Measurements from ENCODE around the gene TOMM20L. TPM values are rescaled to one million over a fixed set of nuclear protein-coding genes. Genes with fewer than 3 reads are reported as not detected.

TOMM20L gene
- total RNA-seq, 1 donor from 2014 or later: not detected

GRCh38 chr14:58368956-58369355, 26.8 kb upstream of the TOMM20L start:
- no peak for DNase-seq (ENCODE audit: low read depth)
- TF ChIP-seq EZH2 (IDR thresholded peaks at IDR 0.05; ENCODE audit: insufficient read depth, low read length) (no peak), CTCF (IDR thresholded peaks at IDR 0.05; ENCODE audit: insufficient read depth, low read depth, low read length) (no peak)
- H3K4me2 ChIP-seq (ENCODE audit: low read length): no peak overlapping the region
- Mint-ChIP-seq H3K36me3 (ENCODE audit: low read depth, unreplicated experiment) (peaks cover 8% of the 10 kb centered on the region), H3K9me3 (ENCODE audit: unreplicated experiment) (no peaks in the 10 kb centered on the region), H3K27ac (ENCODE audit: unreplicated experiment) (no peak overlapping the region), H3K4me1 (ENCODE audit: low read depth, unreplicated experiment) (no peaks in the 10 kb centered on the region), H3K27me3 (ENCODE audit: low read depth, unreplicated experiment) (no peaks in the 10 kb centered on the region), H3K4me3 (ENCODE audit: unreplicated experiment) (no peak overlapping the region)
- no peaks in the 10 kb centered on the region for H3K79me2 ChIP-seq (ENCODE audit: insufficient read depth, low read length)
- peaks cover 24% of the 10 kb centered on the region for H3K36me3 ChIP-seq (ENCODE audit: insufficient read depth, low read length)
- H3K9me3 ChIP-seq (ENCODE audit: insufficient read depth, low read depth, low read length): no peaks in the 10 kb centered on the region
- FAIRE-seq: no peak
- no peak overlapping the region for H3K4me3 ChIP-seq (ENCODE audit: insufficient read depth, low read depth, low read length)
- H3K4me1 ChIP-seq (ENCODE audit: insufficient read depth, low read length): no peaks in the 10 kb centered on the region
- H3K27ac ChIP-seq (ENCODE audit: low read depth, low read length): no peak overlapping the region
- no peaks in the 10 kb centered on the region for H3K27me3 ChIP-seq (ENCODE audit: insufficient read depth, low read length)
- no peak overlapping the region for H2AFZ ChIP-seq (ENCODE audit: low read depth, low read length)
- H4K20me1 ChIP-seq (ENCODE audit: insufficient read depth, low read length): no peaks in the 10 kb centered on the region
- H3K9ac ChIP-seq (ENCODE audit: low read length): no peak overlapping the region

GRCh38 chr14:58376791-58377190, 18.9 kb upstream of the TOMM20L start:
- H3K9ac ChIP-seq (ENCODE audit: low read length): no peak overlapping the region
- H3K4me2 ChIP-seq (ENCODE audit: low read length): no peak overlapping the region
- no peak overlapping the region for H3K27ac ChIP-seq (ENCODE audit: low read depth, low read length)
- no peaks in the 10 kb centered on the region for H3K27me3 Mint-ChIP-seq (ENCODE audit: low read depth, unreplicated experiment)
- peaks cover 5% of the 10 kb centered on the region for H3K36me3 ChIP-seq (ENCODE audit: insufficient read depth, low read length)
- H3K9me3 ChIP-seq (ENCODE audit: insufficient read depth, low read depth, low read length): no peaks in the 10 kb centered on the region
- H3K36me3 Mint-ChIP-seq (ENCODE audit: low read depth, unreplicated experiment): peaks cover 24% of the 10 kb centered on the region
- no peak overlapping the region for H3K4me3 ChIP-seq (ENCODE audit: insufficient read depth, low read depth, low read length)
- FAIRE-seq: no peak
- H3K27me3 ChIP-seq (ENCODE audit: insufficient read depth, low read length): no peaks in the 10 kb centered on the region
- no peaks in the 10 kb centered on the region for H4K20me1 ChIP-seq (ENCODE audit: insufficient read depth, low read length)
- no peaks in the 10 kb centered on the region for H3K4me1 Mint-ChIP-seq (ENCODE audit: low read depth, unreplicated experiment)
- TF ChIP-seq EZH2 (IDR thresholded peaks at IDR 0.05; ENCODE audit: insufficient read depth, low read length) (no peak), CTCF (IDR thresholded peaks at IDR 0.05; ENCODE audit: insufficient read depth, low read depth, low read length) (no peak)
- H3K27ac Mint-ChIP-seq (ENCODE audit: unreplicated experiment): no peak overlapping the region
- no peaks in the 10 kb centered on the region for H3K9me3 Mint-ChIP-seq (ENCODE audit: unreplicated experiment)
- H2AFZ ChIP-seq (ENCODE audit: low read depth, low read length): no peak overlapping the region
- no peaks in the 10 kb centered on the region for H3K4me1 ChIP-seq (ENCODE audit: insufficient read depth, low read length)
- no peak for DNase-seq (ENCODE audit: low read depth)
- no peaks in the 10 kb centered on the region for H3K79me2 ChIP-seq (ENCODE audit: insufficient read depth, low read length)
- no peak overlapping the region for H3K4me3 Mint-ChIP-seq (ENCODE audit: unreplicated experiment)

GRCh38 chr14:58390830-58391229, 4.9 kb upstream of the TOMM20L start:
- H3K4me3 ChIP-seq (ENCODE audit: insufficient read depth, low read depth, low read length): no peak overlapping the region
- H3K4me1 ChIP-seq (ENCODE audit: insufficient read depth, low read length): no peaks in the 10 kb centered on the region
- H3K36me3 ChIP-seq (ENCODE audit: insufficient read depth, low read length): peaks cover 2% of the 10 kb centered on the region
- no peaks in the 10 kb centered on the region for H3K79me2 ChIP-seq (ENCODE audit: insufficient read depth, low read length)
- H3K27me3 Mint-ChIP-seq (ENCODE audit: low read depth, unreplicated experiment): no peaks in the 10 kb centered on the region
- no peak for TF ChIP-seq EZH2 (IDR thresholded peaks at IDR 0.05; ENCODE audit: insufficient read depth, low read length)
- TF ChIP-seq CTCF (IDR thresholded peaks at IDR 0.05; ENCODE audit: insufficient read depth, low read depth, low read length): no peak
- H3K27ac ChIP-seq (ENCODE audit: low read depth, low read length): no peak overlapping the region
- H3K9me3 ChIP-seq (ENCODE audit: insufficient read depth, low read depth, low read length): no peaks in the 10 kb centered on the region
- peaks cover 6% of the 10 kb centered on the region for H3K36me3 Mint-ChIP-seq (ENCODE audit: low read depth, unreplicated experiment)
- no peak for DNase-seq (ENCODE audit: low read depth)
- FAIRE-seq: no peak
- no peak overlapping the region for H3K4me2 ChIP-seq (ENCODE audit: low read length)
- no peaks in the 10 kb centered on the region for H3K27me3 ChIP-seq (ENCODE audit: insufficient read depth, low read length)
- no peaks in the 10 kb centered on the region for H3K9me3 Mint-ChIP-seq (ENCODE audit: unreplicated experiment)
- no peak overlapping the region for H2AFZ ChIP-seq (ENCODE audit: low read depth, low read length)
- H4K20me1 ChIP-seq (ENCODE audit: insufficient read depth, low read length): no peaks in the 10 kb centered on the region
- H3K4me1 Mint-ChIP-seq (ENCODE audit: low read depth, unreplicated experiment): no peaks in the 10 kb centered on the region
- H3K4me3 Mint-ChIP-seq (ENCODE audit: unreplicated experiment): no peak overlapping the region
- no peak overlapping the region for H3K27ac Mint-ChIP-seq (ENCODE audit: unreplicated experiment)
- no peak overlapping the region for H3K9ac ChIP-seq (ENCODE audit: low read length)
